ENCODE measurements around the gene DPM3.

GRCh38 chr1:155186067-155186793, 45.9 kb upstream of the DPM3 start:
- TF ChIP-seq POLR2A (IDR thresholded peaks at IDR 0.05), result no peak
- no peak for TF ChIP-seq CTCF (IDR thresholded peaks at IDR 0.05)

Measured in right lobe of liver (tissue), 4 donors.